Tongue (tissue), 2 donors: ENCODE data around the gene THSD7A. TPM values are rescaled to one million over a fixed set of nuclear protein-coding genes. Genes with fewer than 3 reads are reported as not detected.
A peak's percentile ranks its signal among the peaks of the same experiment; 100 is the strongest.

ENCODE experiments used
- DNase-seq: peaks from one replicate; pipeline ENCODE4 v3.0.0-alpha.2; 2015
- total RNA-seq: library from RNA; depleted of rRNA; stranded (reverse); fragments of >200 nt; gene quantifications from one replicate; pipeline ENCODE4 v1.2.3, GENCODE V29; 2014

THSD7A gene
- total RNA-seq, 1 donor from 2014 or later = 10.6 TPM

DNA sequence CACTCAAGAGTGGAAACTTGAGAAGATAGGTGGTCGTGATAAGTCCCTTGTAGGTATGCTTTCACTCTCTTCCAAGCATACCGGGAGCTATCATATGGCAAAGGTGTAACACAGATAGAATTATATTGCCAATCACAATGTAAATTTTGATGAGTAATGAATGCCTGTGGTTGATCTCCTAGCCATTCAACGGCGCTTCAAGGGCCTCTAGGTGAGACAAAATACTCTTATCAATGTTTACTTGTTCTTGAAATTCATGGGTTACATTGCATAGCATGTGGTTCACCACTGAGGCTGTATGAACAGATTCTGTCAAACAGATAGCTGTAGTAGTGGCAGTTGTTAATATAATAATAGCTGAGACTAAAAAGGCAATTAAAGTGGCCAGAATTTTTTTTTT lies 82.4 kb downstream of the THSD7A start:
- DNase-seq = no peak

DNA sequence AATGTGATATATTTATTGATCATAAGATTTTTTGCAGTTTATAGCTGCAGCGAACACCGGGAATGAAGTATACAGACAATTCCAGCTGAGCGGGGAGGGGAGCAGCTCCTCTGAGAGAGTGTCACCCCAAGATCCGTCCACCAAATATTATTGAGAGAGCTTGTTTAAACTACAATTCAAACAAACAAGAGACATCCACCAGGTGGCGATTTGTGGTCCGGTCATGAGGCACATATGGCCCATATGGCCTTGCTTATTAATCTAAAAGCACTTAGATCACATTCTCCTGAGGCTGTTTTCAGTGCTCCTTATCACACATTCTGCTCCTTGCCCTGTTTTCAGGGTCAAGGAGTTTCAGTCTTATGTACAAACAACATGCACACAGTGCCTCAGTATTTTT lies 83.1 kb downstream of the THSD7A start:
- no peak for DNase-seq

DNA sequence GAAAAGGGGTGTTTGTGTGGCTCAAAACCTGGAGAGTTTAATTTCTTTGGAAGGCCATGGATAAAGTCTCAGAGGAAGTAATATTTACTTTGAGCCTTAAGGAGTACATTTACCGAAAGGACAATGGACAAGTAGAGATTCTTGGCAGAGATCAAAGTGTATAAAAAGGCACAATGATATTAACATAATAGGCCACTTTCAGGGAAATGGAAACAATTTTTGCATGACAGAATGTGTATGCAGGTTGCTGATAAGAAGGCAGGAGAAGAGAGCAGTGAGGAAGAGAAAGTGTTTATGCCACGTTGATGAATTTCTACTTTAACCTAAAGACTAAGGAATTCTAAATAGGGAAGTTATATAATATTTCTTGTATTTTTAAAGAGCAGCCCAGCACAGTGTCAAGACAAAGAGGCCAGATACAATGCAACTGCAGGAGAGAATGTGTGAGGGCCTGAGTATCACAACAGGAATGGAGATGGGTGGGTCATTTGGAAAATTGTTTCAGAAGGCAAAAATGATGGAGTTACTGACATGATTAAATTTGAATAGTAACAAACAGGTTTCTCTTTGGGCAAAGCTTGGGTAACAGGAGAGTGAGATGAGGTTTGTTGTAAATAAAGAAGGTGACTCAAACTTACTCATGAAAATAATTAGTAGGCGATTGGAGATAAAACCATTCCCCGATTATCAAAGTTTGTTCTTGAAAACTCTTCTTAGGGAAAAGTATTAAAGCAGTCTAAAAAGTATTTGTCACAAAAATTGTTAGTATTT lies 84.1 kb downstream of the THSD7A start:
- no peak for DNase-seq

DNA sequence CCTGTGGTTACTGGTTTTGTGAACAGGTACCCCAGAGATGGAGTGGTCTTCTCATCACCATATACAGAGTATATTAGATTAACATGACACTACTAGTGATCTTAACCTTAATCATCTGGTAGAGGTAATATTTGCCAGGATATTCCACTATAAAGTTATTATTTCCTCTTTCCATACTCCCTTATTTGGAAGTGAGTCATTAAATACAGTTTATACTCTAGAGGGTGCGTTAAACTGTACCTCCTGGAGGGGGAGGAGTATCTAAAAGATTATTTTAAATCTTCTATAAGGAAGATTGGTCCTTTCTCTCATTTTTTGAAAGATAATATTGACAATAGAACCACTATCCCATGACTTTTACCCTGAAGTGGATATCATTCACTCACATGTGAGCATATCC lies 85.4 kb downstream of the THSD7A start:
- no peak for DNase-seq

DNA sequence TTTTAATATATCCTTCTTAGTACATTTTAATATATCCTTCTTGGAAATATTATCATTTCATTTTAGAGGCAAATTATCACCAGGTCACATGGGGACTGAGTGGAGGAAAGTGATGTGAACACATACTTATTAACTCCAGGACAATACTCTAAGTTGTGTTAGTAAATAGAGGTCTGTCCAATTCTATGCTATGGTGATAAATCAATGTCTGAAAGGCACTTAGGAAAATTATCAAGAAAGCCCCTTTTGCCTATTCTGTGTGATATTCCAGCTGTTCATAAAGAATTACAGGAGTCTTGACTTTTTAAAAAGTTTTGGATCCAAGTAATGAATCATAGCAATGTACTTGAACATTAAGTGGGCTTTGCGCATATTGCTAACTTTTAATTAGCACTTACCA lies 88.5 kb downstream of the THSD7A start:
- DNase-seq = no peak

DNA sequence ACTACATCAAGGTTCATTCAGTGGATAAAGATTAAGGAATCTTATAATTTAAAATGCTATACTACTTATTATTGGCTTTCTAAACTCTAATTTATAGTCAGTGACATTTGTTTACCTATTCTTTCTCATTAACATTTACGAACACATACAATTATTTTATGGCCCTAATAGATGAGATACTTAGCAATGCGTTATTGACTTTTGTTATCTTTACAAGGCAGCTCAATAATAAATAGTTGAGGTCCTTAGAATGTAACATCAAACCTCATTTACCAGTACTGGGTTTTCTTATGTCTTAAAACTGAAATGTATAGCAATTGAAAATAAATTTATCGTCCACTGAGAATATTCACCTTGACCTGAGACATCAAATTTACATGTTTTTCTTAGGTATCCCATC lies 89.0 kb downstream of the THSD7A start:
- DNase-seq = no peak

DNA sequence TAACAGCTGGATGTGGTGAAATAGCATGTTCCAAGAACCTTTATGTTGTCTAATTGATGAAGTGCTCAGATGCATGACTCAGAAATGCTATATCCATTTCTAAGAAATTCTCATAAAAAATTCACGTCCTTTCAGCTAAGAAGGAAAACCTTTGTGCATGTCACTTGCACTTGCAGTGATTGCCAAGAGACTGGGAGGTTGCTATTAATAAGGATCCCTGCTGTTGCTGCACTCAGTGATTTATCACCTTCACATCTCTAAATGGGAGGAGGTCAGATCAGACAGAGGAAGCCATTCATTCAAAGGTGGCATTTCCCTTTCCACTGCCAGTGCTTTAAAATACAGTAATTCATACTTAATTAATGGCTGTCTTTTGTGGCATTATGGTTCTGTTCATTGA lies 89.5 kb downstream of the THSD7A start:
- DNase-seq = no peak

DNA sequence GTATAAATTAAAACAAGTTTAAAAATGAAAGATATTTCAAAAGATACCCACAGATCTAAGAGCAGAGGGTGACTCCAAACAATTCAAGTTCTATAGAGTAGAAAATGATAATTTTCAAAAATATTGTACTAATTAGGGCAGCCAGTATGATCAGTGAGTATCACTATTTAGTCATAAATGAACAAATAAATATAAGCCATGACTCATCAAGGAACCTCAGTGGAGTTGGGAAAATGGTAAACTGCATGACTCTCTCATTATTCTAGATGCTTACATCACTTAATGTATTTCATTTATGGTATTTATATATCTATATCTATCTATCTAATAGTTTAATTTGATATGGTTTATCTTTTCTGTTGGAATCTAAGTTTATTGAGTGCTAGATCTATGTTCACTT lies 94.3 kb downstream of the THSD7A start:
- no peak for DNase-seq

DNA sequence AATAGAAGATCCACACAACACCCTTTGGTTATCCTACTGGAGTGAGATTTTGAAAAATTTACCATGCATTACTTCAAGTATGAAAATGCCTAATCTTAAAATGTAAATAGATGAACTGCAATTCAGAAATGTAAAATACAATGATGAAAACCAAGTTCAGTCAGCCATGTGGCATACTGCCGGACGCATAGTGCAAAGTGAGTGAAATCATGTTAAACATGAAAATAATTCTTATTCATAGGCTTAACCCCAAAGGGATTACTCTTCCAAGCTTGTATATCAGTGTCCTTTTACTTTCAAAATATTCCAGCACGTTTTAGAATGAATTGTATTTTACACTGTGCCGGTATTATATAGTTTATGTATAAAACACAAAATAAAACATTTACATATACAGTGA lies 99.8 kb downstream of the THSD7A start:
- DNase-seq = no peak

DNA sequence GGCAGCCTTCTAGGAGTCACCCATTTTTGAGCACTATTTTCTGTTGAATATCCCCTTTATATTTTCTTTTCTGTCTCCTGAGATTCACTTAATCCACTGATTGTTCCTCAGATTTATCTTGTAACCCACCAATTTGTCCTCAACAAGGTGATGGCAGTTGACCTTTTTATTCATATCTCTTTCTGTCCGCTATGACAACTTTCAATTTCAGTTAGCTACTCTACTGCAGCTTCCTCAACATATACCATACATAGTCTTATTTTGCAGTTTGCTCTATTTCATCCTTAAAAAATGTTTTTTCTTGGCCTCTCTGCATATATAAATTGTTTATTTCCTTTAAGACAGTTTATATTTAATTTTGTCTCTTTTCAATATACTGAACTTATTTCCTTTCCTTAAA lies 101.3 kb downstream of the THSD7A start:
- no peak for DNase-seq

DNA sequence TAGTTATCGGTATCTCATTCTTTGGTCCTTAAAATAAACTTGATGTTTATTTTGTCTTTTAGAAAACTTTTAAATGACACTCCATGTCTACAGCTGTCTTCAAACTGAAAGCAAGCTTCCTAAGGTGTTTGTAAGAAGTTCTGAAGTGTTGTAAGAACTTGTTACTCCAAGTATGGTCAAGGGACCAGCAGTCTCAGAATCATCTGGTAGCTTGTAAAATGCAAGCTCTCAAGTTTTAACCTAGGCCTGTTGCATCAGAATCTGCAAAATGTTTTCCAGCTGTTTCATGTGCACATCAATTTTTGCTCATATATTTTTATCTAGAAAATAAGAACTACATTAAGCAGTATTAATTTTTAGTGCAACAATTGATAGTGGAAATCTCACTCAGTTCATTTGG lies 104.1 kb downstream of the THSD7A start:
- DNase-seq = no peak

DNA sequence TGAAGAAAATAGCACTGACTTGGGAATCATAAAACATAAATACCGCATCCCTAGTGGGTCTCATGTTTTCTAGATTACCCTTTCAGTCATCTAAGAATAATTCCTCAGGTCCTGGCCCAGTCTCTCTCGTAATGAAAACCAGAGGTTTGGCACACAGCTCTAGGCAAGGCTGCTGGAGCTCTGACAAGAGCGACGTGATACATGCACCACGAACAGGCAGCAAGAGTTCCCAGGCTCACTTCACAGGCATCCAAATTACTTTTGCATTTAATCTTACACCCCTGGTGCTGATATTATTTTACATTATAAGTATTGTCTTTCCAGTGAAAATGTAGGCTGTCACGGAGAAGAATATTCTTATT lies 105.2 kb downstream of the THSD7A start:
- peak; percentile 84 for DNase-seq

DNA sequence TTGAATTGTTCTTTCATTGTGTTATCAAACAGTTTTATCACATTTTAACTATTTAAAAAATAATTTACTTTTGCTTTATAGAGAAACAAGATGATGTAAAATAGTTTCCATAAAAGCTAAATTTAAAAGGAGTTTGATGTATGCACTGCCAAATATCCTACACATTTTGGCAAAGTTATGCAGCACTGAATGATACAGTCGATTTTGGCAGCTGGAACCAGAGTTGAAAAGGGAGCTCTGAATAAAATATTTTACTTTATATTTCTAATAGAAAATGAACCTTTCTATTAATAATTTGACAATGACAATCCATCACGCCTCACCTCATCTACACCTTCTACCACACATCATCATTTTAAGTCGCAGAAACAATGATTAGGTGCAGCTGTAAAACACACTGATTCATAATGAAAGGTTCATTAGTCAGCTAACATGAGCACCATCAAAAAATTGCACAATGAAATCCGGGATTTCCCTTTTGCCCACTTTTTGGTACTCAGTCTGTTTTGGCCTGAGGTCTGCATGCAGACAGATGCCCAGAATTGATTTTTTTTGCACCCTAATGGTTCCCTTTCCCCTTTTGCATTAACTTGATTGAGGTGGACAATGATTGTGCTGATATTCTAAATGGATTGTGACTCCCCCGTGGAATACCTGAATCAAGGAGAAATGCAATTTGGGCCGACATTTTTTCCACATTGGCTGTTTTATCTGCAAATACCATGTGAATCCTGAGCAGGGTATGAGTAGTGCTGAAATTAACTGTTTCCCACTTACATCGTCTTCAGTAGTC lies 105.8 kb downstream of the THSD7A start:
- peak; percentile 48 for DNase-seq

DNA sequence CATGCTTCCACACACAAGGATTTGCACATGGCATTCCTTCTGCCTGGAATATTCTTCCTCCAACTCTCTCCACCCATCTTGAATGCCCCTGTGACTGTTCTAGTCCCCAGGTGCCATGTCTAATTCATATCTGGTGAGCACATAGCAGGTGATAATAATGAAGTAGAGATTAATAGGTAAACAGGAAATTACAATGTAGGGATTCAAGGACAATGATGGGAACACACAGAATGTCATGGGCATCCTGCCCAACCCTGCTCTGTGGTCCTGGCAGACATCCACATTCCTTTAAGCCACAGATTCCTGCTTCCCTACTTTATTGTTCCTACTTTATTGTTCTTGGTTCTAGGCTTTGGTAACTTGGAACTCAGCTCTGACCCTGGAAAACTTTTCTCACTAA lies 115.8 kb downstream of the THSD7A start:
- DNase-seq = no peak

DNA sequence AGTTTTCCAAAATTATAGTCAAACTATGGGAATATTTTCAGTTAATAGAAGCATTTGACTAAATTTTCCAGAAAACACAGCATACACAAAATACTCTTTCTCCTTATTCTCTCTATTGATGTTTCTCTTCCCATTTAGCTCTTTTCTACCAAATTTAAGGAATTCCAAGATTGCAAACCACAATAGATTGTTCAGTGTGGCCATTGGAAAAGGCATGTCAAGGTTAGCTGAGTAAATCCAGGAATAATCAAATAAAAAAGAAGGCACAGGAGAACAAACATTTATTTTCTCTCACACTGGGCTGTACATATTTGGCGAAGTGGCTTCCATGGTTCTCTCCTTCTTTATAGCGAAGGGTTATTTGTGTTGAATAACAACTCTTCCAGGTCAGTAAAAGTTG lies 117.3 kb downstream of the THSD7A start:
- no peak for DNase-seq

DNA sequence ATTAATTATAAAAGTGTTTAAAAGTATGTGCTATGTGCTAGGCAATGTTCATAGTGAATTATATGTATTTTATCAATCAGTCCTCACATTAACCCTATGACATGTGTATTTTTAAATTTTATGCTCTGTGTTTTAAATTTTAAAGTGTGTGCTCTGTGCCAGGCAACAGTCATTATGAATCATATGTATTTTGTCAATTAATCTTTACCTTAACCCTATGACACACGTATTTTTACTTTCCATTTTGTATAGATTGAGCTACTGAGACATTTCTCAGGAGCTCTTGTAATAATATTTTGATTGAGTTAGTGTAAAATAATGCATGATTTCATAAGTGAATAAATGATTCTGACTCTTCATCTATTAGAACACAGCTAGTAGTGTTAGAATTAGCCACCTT lies 117.8 kb downstream of the THSD7A start:
- no peak for DNase-seq

DNA sequence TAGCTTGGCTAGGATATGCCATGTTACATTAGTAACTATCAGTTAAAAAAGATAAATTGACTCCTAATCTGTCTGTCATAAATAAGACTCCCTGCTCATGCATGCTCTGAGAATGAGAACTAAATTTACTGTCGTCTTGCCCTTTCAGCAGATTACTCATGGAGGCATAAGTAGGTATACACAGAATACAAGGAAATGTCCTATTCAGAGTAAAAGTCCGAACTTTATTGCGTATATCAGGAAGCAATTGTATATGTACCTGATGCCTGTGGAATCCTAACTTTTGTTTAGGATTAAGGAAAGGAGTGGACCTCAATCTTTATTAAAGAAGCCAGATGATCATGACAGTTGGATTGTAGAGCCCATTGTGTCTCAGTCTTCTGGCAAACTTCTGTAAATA lies 118.6 kb downstream of the THSD7A start:
- DNase-seq = no peak

DNA sequence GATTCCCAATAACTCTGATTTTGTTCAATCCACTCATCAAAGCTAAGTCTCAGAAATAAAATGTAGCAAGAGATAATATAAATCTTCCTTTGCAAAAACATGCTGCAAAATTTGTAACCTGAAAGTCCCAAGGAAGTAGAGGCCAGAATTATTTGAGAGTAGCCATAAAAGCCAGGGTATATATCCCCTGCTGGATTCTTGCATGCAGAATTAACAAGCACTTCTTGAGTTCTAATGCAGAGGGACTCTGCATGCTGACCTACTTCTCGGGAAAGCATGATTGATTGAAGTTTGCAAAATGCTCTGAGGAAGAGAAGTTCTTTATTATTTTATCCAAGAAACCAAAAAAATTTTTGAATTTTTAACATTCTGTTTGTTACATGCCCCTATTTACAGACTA lies 121.6 kb downstream of the THSD7A start:
- DNase-seq = no peak

DNA sequence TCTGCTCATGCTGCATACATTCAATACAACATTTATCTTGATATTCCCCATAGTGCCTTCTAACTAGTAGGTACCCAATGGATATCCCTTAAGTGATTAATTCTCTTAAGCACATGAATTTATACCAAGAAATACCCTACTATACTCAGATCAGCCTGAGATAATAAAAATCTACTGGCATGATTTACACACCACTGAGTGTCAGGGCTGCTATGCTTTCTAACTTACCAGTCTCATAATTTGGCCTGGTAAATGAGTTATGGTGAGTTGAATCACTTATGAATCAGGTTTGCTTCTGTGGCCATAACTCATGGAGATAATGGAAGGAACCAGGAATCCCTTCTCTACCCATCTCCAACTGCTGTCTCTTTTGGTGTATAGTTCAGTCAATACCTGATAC lies 122.8 kb downstream of the THSD7A start:
- no peak for DNase-seq

DNA sequence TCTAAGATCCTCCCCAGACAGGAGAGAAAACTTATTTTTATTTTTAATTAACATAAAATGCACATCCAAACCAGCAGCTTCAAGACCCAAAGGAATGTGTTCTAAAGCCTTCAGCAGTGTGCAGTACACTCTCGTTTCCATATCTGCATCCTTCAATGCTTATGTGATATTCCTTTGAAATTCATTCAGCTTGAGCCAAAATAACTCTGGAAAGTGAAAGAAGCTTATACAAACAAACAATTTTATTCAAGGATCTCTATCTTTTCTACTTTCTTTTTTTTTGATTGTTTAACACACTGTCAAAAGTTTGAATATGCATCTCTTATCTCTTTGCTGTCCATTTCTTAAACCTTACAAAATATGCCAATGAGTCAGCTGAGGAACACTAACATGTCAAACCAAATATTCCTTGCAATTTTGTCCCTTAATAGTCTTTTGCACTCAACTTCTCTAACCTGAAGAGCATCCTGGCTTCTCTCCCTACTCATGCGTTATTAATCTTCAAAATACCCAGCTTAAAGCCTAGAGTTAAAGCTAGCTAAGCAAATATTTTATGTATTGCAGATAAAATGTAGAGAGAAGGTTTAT lies 124.3 kb downstream of the THSD7A start:
- DNase-seq = no peak

DNA sequence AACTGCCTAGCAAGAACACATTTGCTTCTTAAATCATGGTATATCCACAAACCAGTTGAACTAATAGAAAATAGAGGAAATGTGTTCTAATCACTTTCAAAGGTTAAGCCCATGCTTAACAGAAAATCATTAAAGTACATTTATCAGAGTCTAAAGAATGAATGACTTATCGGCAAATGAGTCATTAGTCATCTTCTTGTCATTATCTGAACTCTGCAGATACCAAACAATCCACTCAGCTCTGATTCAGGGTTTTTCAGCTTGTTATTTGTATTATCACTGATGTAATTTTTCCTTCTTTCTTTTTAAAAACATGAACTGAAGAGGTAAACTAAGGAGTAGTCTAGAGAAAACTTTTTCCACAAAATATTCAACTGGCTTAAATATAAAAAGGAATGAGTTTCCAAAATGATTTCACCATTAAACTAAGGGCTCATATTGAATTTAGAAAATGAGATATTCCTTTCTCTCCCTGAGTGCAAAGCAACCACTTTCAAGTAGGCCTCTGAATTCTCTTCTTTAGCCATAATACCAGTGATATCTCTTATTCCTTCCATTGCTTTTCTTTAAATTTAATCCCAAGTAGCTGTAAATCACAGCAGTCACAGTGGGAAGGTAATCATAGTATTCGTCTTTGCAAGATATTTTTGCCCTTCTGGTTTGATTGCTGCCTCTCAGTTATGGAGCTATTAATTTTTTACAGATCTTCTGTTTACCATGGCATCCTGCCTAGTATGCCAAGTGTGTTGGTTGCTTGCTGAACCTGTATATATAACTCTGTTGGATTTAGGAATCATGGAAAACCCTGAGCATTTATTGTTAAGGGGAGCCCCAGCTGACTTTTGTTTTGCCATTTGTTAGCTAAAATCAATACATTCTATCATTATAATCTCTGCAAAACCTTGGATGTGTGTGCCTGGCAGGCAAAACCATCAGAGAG lies 125.1 kb downstream of the THSD7A start:
- no peak for DNase-seq

DNA sequence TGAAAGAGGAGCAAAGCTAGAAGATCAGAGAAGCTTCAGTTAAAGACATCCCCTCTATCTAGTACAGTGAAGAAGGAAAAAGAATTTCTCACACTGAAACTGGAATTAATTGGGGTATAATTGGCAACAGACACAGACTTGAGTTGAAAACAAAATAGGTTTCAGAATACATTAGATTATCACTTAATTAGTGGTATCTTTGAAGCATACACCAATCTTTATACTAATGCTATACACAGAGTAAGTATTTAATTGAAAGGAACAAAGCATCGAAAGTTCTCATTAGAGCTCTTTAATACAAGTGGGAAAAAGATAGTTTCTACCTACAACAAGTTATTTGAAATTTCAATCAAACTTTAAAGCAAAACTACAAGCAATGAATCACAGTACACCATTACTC lies 128.2 kb downstream of the THSD7A start:
- DNase-seq = no peak

DNA sequence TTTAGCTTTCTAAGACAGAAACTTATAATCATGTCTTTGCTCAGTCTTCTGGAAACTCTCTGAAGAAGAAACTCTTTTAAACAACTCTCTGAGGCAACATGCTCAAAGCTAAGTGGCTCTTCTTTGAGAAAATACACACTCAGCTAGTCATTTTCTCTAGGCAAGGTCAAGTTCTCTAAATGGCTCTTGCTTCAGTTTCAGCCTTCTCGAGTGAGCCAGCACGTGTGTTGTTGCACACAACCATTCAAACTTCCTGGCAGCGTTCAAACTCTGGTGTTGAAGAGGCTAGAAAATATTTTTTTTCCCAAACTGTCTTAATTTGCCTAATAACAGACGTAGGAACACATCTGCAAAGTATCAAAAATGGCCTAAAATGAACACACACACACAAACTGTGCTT lies 129.1 kb downstream of the THSD7A start:
- peak; percentile 15 for DNase-seq
